Ovary (tissue), 3 donors: ENCODE data around the gene RBM48.
"Not testable (repeated sequence)": the region's sequence is repeated elsewhere in the genome, so short reads cannot be mapped to it uniquely, and the experiment has no call there.

ENCODE experiments used
- CTCF ChIP-seq, 3 donors: fragments of 450-650 bp in 2 of 3; fragments of 200-600 bp in 1 of 3; IDR thresholded peaks; one replicate each; pipeline versions ENCODE4 v1.5.1 to v1.8.0; 2016 to 2022; ENCODE audit warnings: antibody characterized with exemption in 3 of 3, mild to moderate bottlenecking in 1 of 3
- EP300 ChIP-seq: sonication (generic); formaldehyde crosslinking; IDR thresholded peaks from one replicate; pipeline ENCODE4 v1.6.1; 2017; ENCODE audit warnings: antibody characterized with exemption
- POLR2A ChIP-seq: fragments of 450-650 bp; IDR thresholded peaks from one replicate; pipeline ENCODE4 v1.6.1; 2017; ENCODE audit warnings: antibody characterized with exemption, mild to moderate bottlenecking, moderate library complexity
- donor health status: DM: no; HTN: no; CAD: no.

GRCh38 chr7:92479146-92479545, 49.4 kb upstream of the RBM48 start:
- not testable (repeated sequence) for TF ChIP-seq CTCF (IDR thresholded peaks at IDR 0.05); EP300; POLR2A
